Tibial nerve (tissue), 4 donors: Measurements from ENCODE around the gene LONP2. TPM values are rescaled to one million over a fixed set of nuclear protein-coding genes. Genes with fewer than 3 reads are reported as not detected.

Experiments
- DNase-seq, 2 donors: peaks; one replicate each; pipeline ENCODE4 v3.0.0-alpha.2; 2019; ENCODE audit warnings: low spot score in 2 of 2
- H3K27ac ChIP-seq, 4 donors: fragments of 200-600 bp; sonication (generic) in 3 of 4; one replicate each; pipeline ENCODE4 v1.5.1; 2017 to 2019; ENCODE audit warnings: mild to moderate bottlenecking in 1 of 4
- H3K27me3 ChIP-seq, 2 donors: fragments of 200-600 bp; sonication (generic) in 1 of 2; one replicate each; pipeline versions ENCODE4 v1.5.1 to v1.6.0; 2017 to 2019
- H3K36me3 ChIP-seq, 3 donors: fragments of 200-600 bp; sonication (generic); one replicate each; pipeline ENCODE4 v1.5.1; 2018 to 2019
- H3K4me1 ChIP-seq, 4 donors: fragments of 200-600 bp; sonication (generic) in 3 of 4; one replicate each; pipeline ENCODE4 v1.5.1; 2017 to 2019
- H3K4me3 ChIP-seq, 4 donors: fragments of 200-600 bp; sonication (generic) in 3 of 4; one replicate each; pipeline ENCODE4 v1.5.1; 2017 to 2019; ENCODE audit warnings: mild to moderate bottlenecking in 1 of 4, moderate library complexity in 1 of 4
- H3K9me3 ChIP-seq, 4 donors: fragments of 200-600 bp; sonication (generic) in 3 of 4; one replicate each; pipeline ENCODE4 v1.5.1; 2017 to 2019
- CTCF ChIP-seq, 5 experiments: fragments of 200-600 bp in 3 of 5; fragments of 450-650 bp in 2 of 5; sonication (generic) in 3 of 5; IDR thresholded peaks; one replicate each; pipeline ENCODE4 v1.5.1; 2016 to 2019; ENCODE audit warnings: antibody characterized with exemption in 5 of 5, mild to moderate bottlenecking in 3 of 5, moderate library complexity in 2 of 5
- EP300 ChIP-seq, 2 donors: sonication (generic); formaldehyde crosslinking; IDR thresholded peaks; one replicate each; pipeline ENCODE4 v1.6.1; 2017; ENCODE audit warnings: antibody characterized with exemption in 2 of 2, mild to moderate bottlenecking in 1 of 2
- POLR2A ChIP-seq, 2 donors: fragments of 450-650 bp; IDR thresholded peaks; one replicate each; pipeline ENCODE4 v1.6.1; 2017; ENCODE audit warnings: antibody characterized with exemption in 2 of 2, mild to moderate bottlenecking in 2 of 2, moderate library complexity in 2 of 2
- WGBS, 2 donors: methylation state at CpG; one replicate each; pipeline ENCODE4 v1.1.5; 2018; 5-methylcytosine and 5-hydroxymethylcytosine counted together
- total RNA-seq, 4 donors: library from RNA; depleted of rRNA; stranded (reverse); fragments of >200 nt; gene quantifications; one replicate each; pipeline ENCODE4 v1.1.0, GENCODE V29; 2016

The LONP2 gene
- total RNA-seq, 4 donors from 2014 or later, result 36.2 to 50.3 (median 48.3) TPM

GRCh38 chr16:48334325-48334724, 90.2 kb downstream of the LONP2 start:
- DNase-seq, result no peak
- Histone ChIP-seq H3K36me3 (peaks cover 0 to 40% (median 0%) of the 10 kb centered on the region in 3 donors), H3K27me3 (no peaks in the 10 kb centered on the region), H3K27ac (no peak overlapping the region), H3K4me3 (no peak overlapping the region), H3K9me3 (no peaks in the 10 kb centered on the region), H3K4me1 (peaks cover 0 to 14% (median 0%) of the 10 kb centered on the region in 4 donors)
- TF ChIP-seq CTCF (IDR thresholded peaks at IDR 0.05), result no peak
- TF ChIP-seq EP300 (IDR thresholded peaks at IDR 0.05), result no peak
- TF ChIP-seq POLR2A (IDR thresholded peaks at IDR 0.05), result no peak
- 91 to 93% methylated on average over 9 of the region's 9 CpGs for WGBS, 2 donors

GRCh38 chr16:48335961-48336360, 91.9 kb downstream of the LONP2 start:
- Histone ChIP-seq H3K27ac (no peak overlapping the region), H3K4me3 (no peak overlapping the region), H3K27me3 (no peaks in the 10 kb centered on the region), H3K36me3 (peaks cover 0 to 52% (median 0%) of the 10 kb centered on the region in 3 donors), H3K4me1 (peaks cover 0 to 8% (median 0%) of the 10 kb centered on the region in 4 donors), H3K9me3 (no peaks in the 10 kb centered on the region)
- DNase-seq, result no peak
- no peak for TF ChIP-seq EP300 (IDR thresholded peaks at IDR 0.05)
- TF ChIP-seq CTCF (IDR thresholded peaks at IDR 0.05), result no peak
- no peak for TF ChIP-seq POLR2A (IDR thresholded peaks at IDR 0.05)
- WGBS, 2 donors, result 39 to 67% methylated on average over 3 of the region's 3 CpGs

- no peaks in the 10 kb centered on the region for H3K27me3 ChIP-seq
- H3K36me3 ChIP-seq, result peaks cover 0 to 74% (median 0%) of the 10 kb centered on the region in 3 donors
- H3K4me3 ChIP-seq, result no peak overlapping the region
- 81 to 92% methylated on average over 1 of the region's 1 CpG for WGBS, 2 donors
- no peak overlapping the region for H3K27ac ChIP-seq
- H3K4me1 ChIP-seq, result peaks cover 0 to 5% (median 0%) of the 10 kb centered on the region in 4 donors
- DNase-seq, result no peak
- H3K9me3 ChIP-seq, result no peaks in the 10 kb centered on the region
- TF ChIP-seq EP300 (IDR thresholded peaks at IDR 0.05) (no peak), POLR2A (IDR thresholded peaks at IDR 0.05) (no peak), CTCF (IDR thresholded peaks at IDR 0.05) (no peak)
Measured at GRCh38 chr16:48340054-48340453, 96.0 kb downstream of the LONP2 start.

- 98% methylated on average over 2 of the region's 2 CpGs for WGBS, 2 donors
- H3K4me3 ChIP-seq, result no peak overlapping the region
- no peak for TF ChIP-seq POLR2A (IDR thresholded peaks at IDR 0.05)
- no peak for TF ChIP-seq CTCF (IDR thresholded peaks at IDR 0.05)
- no peak for TF ChIP-seq EP300 (IDR thresholded peaks at IDR 0.05)
- H3K4me1 ChIP-seq, result no peaks in the 10 kb centered on the region
- peaks cover 0 to 67% (median 0%) of the 10 kb centered on the region in 3 donors for H3K36me3 ChIP-seq
- no peak overlapping the region for H3K27ac ChIP-seq
- no peaks in the 10 kb centered on the region for H3K9me3 ChIP-seq
- DNase-seq, result no peak
- H3K27me3 ChIP-seq, result no peaks in the 10 kb centered on the region
Measured at GRCh38 chr16:48342591-48342990, 98.5 kb downstream of the LONP2 start.

- TF ChIP-seq EP300 (IDR thresholded peaks at IDR 0.05) (no peak), POLR2A (IDR thresholded peaks at IDR 0.05) (no peak), CTCF (IDR thresholded peaks at IDR 0.05) (no peak)
- no peaks in the 10 kb centered on the region for H3K9me3 ChIP-seq
- no peak overlapping the region for H3K27ac ChIP-seq
- no peaks in the 10 kb centered on the region for H3K27me3 ChIP-seq
- WGBS, 2 donors, result 92 to 96% methylated on average over 20 of the region's 20 CpGs
- no peaks in the 10 kb centered on the region for H3K4me1 ChIP-seq
- DNase-seq, result no peak
- peaks cover 0 to 78% (median 0%) of the 10 kb centered on the region in 3 donors for H3K36me3 ChIP-seq
- no peak overlapping the region for H3K4me3 ChIP-seq
Measured at GRCh38 chr16:48347191-48347865, 103.2 kb downstream of the LONP2 start.
